NCI-H2196 treated with DMSO at 0.1 percent for 48 hours (cell line): ENCODE results near the gene PCED1B.

Experiments
- DNase-seq: peaks from one replicate; lab custom pipeline; 2025; ENCODE audit not compliant: unreplicated experiment; lab: John Stamatoyannopoulos, UW

The PCED1B gene

DNA sequence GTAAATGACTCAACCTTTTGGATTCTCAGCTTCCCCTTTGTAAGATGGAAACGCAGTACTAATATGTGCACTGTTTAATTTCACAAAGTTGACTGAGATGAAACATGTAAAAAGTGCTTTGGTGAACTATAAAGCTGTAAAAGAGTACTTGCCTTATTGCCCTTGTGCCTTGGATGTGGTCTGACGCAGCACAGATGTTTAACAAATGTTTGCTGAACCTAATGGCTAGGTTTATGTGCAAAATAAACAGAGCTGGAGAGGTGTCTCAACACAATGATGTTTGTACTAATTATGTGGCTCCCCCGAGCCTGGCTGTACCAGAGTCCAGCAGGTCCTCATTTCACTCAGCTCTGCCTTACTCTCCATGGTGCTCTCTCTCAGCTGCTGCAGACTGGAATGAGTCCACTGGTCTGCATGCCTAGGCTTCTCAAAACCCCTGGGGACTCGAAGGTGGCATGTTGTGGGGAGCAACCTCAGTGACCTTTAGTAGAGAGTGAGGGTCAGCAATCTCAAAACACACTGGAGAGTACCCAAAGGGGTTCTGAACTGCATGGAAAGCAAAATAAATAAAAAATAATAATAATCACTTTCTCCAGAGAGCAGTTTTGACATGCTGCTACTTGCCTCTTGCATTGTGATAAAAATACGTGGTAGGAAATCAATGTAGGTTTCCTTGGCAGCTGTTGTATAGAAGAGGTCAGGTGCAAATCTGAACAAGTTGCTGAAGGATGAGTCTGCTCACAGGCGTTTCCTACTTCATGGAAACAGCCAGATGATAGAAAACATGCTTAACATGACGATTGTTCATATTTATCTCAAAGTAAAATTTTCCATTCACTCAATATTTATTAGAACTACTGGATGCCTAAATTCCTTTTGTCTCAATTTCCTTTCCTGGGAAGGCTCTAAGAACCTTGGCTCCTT, 8.9 kb downstream of the PCED1B start:
- DNase-seq, result peak; percentile 58

DNA sequence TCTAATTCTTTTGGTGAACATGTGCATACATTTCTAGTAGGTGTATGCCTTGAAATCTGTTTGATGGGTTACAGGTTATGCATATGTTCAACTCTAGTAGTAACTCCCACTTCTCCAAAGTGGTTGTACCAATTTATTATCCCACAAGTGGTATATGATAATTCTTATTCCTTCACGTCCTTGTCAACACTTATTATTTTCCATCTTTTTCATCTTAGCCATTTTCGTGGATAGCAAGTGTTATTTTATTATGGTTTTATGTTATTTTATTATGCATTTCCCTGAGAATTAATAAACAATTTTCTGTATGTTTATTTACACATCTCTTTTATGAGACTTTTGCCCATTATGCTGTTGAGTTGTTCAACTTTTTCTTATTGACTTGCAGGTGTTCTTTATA, 11.6 kb downstream of the PCED1B start:
- no peak for DNase-seq

DNA sequence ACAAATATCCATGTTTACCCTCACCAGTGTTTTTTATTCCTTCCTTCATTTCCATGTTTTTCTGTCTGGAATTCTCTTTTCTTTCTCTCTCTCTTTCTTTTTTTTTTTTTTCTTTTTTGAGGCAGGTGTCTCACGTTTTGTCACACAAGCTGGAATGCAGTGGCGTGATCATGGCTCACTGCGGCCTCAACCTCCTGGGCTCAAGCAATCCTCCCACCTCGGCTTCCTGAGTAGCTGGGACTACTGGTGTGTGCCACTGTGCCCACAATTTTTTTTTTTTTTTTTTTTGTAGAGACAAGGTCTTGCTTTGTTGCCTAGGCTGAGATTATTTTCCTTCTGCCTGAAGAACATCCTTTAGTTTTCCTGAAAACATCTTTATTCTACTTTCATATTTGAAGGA, 15.4 kb downstream of the PCED1B start:
- no peak for DNase-seq

DNA sequence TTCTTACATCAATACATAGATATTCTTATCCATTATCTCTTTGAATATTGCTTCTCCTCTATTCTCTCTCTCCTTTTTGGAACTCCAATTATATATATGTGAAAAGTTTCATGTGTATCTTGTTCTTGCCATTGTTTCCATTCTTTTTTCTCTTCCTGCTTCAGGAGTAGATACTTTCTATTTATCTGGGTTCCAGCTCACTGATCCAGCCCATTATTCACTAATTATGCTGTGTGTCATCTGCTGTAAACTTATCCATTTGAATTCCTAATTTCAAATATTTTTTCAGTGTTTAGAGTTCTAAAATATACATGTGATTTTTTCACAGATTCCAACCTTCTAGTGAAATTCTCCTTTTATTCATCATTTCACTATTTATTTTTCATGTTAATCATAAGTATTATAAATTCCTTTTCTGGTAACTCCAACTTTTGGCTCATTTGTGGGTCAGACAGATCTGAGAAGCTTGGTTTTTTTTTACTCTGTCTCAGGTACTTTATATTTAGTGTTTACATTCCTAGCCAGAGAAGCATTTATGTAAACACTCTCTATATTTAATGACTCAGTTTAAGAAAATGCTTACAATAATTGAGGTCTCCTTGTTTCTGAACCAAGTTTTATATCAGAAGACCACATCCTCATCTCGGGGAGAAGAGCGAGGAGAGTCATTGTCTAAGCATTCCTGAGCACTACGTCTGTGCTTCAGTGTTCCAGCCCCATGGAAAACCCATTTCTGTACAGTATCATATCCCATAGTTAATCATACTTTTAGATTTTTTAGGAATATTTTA, 16.2 kb downstream of the PCED1B start:
- no peak for DNase-seq

DNA sequence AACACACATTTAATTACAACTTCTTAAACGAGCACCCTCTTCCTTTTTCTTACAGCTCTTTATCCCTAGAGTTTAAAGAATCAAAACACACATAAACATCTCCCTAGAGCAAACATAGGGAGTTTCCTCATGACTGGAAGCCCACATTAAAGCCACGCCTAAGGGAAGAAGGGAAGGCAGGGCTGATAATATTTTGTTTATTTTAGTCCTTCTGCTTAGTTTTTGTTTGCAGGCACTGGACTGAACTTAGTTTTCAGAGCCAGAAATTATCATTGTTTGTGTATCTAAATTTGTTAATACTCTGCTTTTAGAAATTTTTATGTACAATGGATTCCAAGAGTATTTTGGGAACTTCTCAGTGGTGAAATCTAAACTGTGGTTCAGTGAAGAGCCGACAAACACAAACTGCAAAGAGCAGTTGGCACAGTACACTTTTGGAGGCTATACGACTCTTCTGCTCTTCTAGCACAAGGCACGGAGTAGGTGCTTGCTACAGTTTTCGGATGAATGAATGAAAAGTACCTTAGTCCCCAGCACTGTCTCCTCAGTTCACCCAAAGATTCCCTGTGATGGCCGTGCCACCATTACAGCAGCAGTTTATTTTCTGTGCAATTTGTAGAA, 18.0 kb downstream of the PCED1B start:
- no peak for DNase-seq

DNA sequence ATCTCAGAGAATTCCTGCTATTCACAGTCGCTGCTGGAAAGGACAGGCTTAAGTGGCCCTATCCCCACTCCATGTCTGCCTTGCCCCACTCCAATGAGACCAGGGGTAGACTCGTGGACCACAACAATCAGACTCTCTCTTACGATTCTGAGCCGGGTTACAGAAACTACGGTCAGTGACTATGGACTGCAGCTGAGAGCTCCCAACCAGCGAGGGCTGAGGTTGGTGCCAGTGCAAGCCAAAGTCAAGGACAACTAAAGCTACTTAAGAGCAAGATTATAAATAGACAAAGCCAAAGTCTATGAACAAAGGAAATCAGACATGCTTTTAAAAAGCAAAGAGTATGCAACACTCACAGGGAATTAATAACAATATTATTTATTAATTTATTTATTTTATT, 18.7 kb downstream of the PCED1B start:
- DNase-seq, result no peak

DNA sequence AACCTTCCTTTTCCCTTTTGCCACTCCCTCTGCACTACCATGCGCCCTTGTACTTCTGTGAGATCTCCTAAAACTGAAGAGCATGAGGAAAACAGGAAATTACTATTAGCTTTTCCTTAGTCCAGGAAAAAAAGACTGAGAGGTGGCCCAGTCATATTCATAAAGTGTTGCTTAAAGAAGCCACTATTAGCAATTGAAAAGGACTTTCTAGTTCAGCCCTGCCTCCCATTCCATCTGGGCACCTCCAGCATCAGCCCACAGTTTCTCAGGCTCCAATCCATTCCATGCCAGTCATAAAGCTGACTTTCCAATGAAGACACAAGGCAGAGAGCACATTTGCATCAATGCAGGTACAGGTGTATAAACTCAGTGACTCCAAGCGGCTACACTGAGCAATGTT, 20.2 kb downstream of the PCED1B start:
- DNase-seq, result no peak

DNA sequence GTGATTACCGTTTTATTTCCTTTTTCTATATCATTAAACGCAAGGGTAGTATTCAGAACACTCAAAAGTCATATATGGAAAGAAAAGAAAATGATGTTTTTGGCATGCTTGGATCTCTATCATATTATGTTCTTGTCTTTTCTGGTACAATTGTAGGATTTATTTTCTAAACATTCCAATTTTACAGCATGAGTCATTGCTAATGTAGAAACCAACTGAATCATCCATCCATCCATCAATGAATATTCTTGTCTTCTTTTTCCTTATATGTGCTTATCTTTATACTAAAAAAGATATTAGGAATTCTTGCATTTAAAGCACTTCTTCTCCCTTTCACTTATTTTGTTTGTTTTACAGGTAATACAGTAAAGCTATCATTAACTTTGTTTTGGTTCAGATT, 20.7 kb downstream of the PCED1B start:
- no peak for DNase-seq

DNA sequence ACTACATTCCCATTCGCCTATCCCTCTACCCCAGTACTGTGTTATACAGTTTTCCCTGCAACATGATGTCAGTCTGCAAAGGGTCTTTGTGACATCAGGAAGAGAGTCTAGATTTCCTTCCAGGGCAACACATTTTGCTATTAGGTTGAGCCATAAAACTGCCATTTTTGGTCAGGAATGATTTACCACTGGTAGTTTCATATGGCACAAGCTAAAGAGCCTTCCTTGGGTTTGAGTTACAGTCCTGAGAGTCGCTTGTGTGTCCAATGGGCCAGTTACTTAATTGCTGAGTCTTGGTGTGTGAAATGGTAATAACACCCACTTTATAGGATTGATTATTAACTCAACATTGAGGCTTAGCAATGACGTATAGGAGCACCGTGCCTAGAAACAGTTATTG, 23.0 kb downstream of the PCED1B start:
- no peak for DNase-seq

DNA sequence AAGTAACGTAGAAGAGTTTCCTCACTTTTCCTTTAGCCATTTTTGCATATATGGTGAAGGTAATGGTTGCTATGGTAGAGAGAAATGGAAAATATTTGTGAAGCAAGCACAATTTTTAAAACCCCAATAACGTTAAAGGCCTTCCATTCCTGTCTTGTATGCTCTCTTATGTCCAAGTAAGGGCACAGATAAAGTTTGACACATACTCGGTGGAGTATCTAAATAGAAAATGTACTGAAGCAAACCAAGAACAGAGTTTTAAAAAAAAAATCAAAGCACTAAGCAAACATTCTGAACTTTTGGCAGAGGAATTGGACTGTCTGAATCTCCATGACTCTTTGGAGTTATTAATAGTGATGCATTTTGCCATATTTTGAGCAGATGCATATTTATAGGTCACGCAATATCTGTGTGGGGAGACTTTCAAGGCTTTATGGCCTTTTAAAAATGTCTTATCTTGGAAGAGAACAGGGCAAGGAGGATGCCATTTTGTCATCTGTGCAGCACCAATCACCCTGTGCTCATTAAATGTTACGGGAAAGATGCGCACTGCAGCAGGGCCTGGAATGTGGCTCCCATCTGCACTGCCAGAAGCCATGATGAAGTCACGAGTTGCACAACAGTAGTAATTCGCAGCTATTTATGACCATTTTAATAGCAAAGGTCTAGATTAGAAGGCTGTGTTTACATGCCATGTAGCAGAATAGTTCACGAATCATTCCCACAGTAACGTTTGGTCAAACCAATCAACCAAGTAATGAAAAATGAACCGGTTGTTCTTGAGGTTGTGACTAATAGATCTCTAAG, 23.6 kb downstream of the PCED1B start:
- DNase-seq, result no peak

DNA sequence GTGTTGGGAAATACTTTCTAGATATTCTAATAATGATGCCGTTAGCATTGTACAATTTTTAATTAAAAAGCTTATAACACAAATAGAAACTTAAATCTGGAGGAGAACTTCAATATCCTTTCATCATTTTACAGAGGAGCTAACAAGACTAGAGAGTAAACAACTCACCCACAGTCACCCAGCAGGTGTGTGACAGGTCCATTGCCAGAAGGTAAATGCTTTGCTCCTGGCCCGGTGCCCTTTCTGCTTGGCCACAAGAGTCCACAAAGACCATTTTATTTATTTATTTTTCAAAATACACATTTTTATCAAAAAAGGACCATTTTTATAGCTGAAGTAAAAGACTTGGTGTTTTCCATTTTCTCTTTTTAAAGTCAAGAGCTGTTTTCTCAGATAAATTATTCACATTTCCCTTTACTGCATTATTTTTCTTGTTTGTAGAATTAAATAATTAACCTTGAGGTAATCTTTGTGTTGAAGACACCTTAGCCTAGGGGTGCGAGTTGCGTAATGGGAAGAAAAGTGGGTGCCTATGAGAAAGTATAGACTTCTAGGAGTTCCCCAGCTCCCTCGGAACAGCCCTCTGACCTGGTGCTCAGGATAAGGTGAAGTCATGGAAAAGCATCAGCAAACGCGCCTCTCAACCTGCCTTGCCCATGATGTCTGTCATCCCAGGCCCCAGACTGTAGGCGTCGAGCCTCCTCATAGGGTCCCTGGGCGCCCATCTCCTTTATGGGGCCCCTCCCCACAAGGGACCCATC, 26.7 kb downstream of the PCED1B start:
- peak; percentile 19 for DNase-seq

DNA sequence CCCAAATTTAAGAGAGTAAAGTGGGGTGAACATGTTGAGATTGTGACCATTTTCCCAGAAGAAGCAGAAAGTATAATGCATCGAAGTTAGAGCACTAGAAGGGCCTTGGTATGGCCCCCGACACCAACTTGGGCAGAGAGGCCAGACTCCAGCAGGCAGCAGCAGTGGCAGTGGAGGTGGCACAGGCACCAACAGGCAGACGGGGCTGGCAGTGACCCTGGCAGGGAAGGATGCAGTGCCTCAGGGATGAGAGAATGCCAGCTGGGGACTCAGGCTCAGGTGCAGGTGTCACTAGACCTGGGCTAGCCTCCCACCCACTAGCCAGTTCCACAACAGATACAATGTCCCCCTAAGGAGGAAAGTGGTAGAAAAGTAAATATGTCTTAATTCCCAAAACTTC, 28.0 kb downstream of the PCED1B start:
- DNase-seq, result no peak

DNA sequence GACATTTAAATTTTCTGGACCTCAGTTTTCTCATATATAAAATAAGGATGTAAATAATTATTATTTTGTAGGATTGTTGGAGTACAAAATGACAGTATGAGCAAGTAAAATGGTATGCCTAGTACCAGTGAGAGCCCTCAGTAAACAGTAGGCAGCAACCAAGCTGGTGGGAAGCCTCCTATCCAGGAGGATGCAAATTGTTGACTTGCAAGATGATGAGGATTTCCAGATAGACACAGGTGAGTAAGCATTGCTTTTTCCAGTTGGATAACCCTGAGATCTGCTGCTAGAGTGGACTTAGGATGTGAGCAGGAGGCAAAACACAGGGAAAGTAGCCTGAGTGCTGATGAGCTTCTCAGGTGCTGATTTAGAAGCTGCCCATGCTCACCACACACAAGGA, 28.5 kb downstream of the PCED1B start:
- DNase-seq, result no peak

DNA sequence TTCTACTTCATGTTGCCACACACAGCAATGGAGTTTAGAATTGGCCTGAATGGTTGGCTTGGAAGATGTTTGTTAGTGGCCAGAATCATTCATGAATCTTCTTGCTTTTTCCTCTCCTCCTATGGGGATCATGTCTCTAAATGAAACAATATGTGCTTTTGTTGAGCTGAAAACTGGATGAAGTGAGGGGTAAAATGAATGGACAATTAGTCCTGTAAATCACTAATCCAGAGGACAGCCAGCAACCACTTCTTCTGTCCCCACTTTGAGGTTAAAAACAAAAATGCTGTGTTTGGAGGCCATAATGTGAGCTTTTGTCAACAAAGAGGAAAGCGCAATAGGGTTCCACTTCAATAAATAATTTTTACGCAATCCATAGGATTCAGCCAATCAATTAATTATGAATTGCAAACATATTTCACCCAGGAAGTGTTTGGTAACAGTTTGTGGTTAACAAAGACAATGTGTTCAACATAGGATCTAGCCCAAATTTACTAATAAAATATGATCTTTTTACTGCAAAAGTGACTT, 30.7 kb downstream of the PCED1B start:
- DNase-seq, result no peak

DNA sequence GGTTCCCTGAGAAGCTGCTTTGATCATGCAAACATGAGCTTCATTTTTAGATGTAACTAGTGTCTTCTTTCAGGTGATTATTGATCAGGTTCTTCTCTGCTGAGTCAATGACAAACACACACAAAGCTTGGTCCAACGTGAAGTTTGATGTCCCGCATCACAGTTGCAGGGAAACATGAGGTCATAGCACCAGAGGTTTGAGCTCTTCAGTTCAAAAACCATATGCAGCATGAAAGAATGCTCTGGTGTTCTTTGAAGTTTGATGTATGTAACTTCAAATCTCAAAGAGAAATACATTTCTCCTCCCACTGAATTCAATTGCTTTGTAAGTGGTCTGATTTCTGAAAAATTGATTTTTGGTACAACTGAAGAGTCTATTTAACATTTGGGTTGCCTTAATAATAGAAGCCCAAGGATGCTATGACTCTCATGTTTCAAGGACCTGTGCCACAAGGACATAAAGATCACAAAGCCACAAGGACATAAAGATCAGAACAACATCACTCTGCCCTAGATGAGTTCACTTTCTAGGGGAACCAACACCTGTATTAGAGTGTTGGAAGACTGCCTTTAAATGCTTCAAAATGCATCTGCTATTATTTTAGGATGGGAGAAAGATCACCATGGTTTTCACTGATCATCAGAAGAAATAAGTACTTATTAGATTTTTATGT, 31.4 kb downstream of the PCED1B start:
- DNase-seq, result no peak

DNA sequence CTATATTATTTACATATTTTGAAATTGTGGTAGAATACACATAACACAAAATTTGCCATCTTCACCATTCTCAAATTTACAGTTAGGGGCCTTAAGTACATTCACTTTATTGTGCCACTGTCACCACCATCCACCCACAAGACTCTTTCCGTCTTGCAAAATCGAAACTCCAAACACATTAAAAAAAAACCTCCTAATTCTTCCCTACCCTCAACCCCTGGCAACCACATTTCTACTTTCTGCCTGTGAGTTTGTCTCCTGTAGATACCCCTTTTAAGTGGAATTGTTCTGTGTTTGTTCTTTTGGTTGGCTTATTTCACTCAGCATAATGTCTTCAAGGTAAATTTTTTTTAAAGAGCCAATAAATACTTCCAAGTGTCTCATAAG, 32.0 kb downstream of the PCED1B start:
- no peak for DNase-seq

DNA sequence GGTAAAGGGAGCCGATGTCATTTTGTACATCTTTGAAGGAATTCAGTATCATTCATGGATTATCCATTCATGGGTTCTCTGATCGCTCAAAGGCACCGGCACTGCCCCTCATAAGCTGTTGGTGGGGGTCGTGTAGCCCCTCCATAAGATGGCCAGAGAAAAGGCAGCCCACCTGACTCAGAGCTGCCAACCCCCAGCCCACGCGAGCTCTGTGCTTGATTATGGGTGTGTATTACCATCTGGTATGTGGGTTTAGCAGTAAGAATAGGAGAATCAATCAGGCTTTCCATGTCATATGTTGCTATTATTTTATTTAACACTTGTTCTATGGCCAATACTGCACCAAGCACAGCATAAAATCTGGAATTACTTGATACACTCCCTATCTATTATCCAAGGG, 32.4 kb downstream of the PCED1B start:
- no peak for DNase-seq

DNA sequence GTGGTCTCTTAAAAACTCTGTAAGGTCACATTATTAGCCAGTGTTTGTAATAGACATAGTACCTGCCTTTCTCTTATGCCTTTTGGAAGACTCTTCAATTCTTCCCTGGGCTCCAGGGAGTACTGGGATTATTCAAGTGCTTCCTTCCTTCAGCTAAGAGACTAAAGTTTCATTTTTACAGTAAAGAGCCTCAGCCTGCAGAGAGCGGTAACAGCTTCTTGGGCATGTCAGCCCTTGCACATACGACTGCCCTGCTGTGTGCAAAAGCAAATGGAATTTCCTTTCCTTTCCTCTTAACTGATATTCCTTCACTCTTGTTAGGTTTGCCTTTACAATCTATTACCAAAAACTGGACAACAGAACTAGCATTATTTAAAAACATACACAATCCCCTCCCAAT, 33.3 kb downstream of the PCED1B start:
- no peak for DNase-seq

DNA sequence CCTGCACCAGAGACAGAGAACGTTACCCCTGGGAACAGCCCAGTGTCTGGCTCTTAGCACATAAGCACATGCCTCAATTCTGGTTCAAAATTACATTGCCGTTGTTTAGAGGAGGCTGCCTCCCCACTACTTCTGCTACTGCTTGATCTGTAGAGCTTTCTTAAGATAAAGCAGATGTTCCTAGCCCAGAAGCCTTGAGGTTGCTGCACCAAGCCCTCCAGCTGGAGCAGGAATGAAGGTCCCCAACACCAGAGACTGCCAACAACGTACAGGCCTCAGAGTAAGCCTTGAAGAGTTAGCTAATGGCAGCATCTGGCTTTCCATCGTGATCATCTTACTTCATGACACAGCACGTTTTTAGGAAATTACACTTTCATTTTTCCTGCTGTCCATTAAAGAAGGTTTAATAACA, 35.1 kb downstream of the PCED1B start:
- no peak for DNase-seq
